Muscle layer of colon (tissue), 2 donors: Measurements from ENCODE around the gene MYL4.

ENCODE experiments used
- H3K27ac ChIP-seq: one replicate; pipeline ENCODE4 v1.7.0; 2013; ENCODE audit warnings: low read depth, mild to moderate bottlenecking, low read length, moderate library complexity
- H3K27me3 ChIP-seq, 2 donors: one replicate each; pipeline ENCODE4 v1.7.0; 2013; ENCODE audit warnings: low read length in 2 of 2, mild to moderate bottlenecking in 2 of 2; ENCODE audit not compliant: insufficient read depth in 2 of 2, control insufficient read depth in 1 of 2
- H3K36me3 ChIP-seq: one replicate; pipeline ENCODE4 v1.7.0; 2013; ENCODE audit warnings: mild to moderate bottlenecking, low read length; ENCODE audit not compliant: insufficient read depth
- H3K4me1 ChIP-seq: one replicate; pipeline ENCODE4 v1.7.0; 2013; ENCODE audit warnings: mild to moderate bottlenecking, low read length; ENCODE audit not compliant: insufficient read depth
- H3K4me3 ChIP-seq, 2 donors: one replicate each; pipeline ENCODE4 v1.7.0; 2013; ENCODE audit warnings: low read length in 2 of 2, low read depth in 1 of 2, mild to moderate bottlenecking in 1 of 2, moderate library complexity in 1 of 2
- H3K9ac ChIP-seq: one replicate; pipeline ENCODE4 v1.7.0; 2013; ENCODE audit warnings: low read length
- H3K9me3 ChIP-seq: one replicate; pipeline ENCODE4 v1.7.0; 2013; ENCODE audit warnings: mild to moderate bottlenecking, low read length
- donor health status: abdominal sarcoma.
- donor health status: Adenocarcinoma of cecum.

Gene MYL4

GRCh38 chr17:47197821-47198220, 11.3 kb upstream of the MYL4 start:
- H3K9ac ChIP-seq: no peak overlapping the region
- no peaks in the 10 kb centered on the region for H3K27me3 ChIP-seq
- no peaks in the 10 kb centered on the region for H3K36me3 ChIP-seq
- H3K27ac ChIP-seq: no peak overlapping the region
- no peaks in the 10 kb centered on the region for H3K9me3 ChIP-seq
- H3K4me3 ChIP-seq: no peak overlapping the region
- H3K4me1 ChIP-seq: no peaks in the 10 kb centered on the region

- Histone ChIP-seq H3K27me3 (no peaks in the 10 kb centered on the region), H3K27ac (no peak overlapping the region), H3K36me3 (no peaks in the 10 kb centered on the region), H3K4me3 (no peak overlapping the region), H3K9ac (no peak overlapping the region), H3K4me1 (peaks cover 10% of the 10 kb centered on the region), H3K9me3 (no peaks in the 10 kb centered on the region)
Measured at GRCh38 chr17:47199627-47200324, 9.4 kb upstream of the MYL4 start.

- H3K4me1 ChIP-seq: peaks cover 15% of the 10 kb centered on the region
- no peak overlapping the region for H3K9ac ChIP-seq
- H3K36me3 ChIP-seq: no peaks in the 10 kb centered on the region
- H3K27ac ChIP-seq: no peak overlapping the region
- H3K9me3 ChIP-seq: no peaks in the 10 kb centered on the region
- no peak overlapping the region for H3K4me3 ChIP-seq
- no peaks in the 10 kb centered on the region for H3K27me3 ChIP-seq
Measured at GRCh38 chr17:47200325-47200664, 8.9 kb upstream of the MYL4 start.

- Histone ChIP-seq H3K27ac (no peak overlapping the region), H3K9ac (no peak overlapping the region), H3K9me3 (no peaks in the 10 kb centered on the region), H3K36me3 (no peaks in the 10 kb centered on the region), H3K4me3 (no peak overlapping the region), H3K27me3 (no peaks in the 10 kb centered on the region), H3K4me1 (peaks cover 23% of the 10 kb centered on the region)
Measured at GRCh38 chr17:47201166-47201565, 8.0 kb upstream of the MYL4 start.

GRCh38 chr17:47203984-47204721, 5.0 kb upstream of the MYL4 start:
- Histone ChIP-seq H3K4me3 (no peak overlapping the region), H3K9me3 (no peaks in the 10 kb centered on the region), H3K36me3 (no peaks in the 10 kb centered on the region), H3K27ac (no peak overlapping the region), H3K9ac (no peak overlapping the region), H3K27me3 (no peaks in the 10 kb centered on the region), H3K4me1 (peaks cover 24% of the 10 kb centered on the region)

- no peak overlapping the region for H3K9ac ChIP-seq
- H3K4me1 ChIP-seq: peaks cover 24% of the 10 kb centered on the region
- H3K4me3 ChIP-seq: no peak overlapping the region
- H3K9me3 ChIP-seq: no peaks in the 10 kb centered on the region
- no peak overlapping the region for H3K27ac ChIP-seq
- H3K36me3 ChIP-seq: no peaks in the 10 kb centered on the region
- no peaks in the 10 kb centered on the region for H3K27me3 ChIP-seq
Measured at GRCh38 chr17:47204722-47205418, 4.3 kb upstream of the MYL4 start.

GRCh38 chr17:47205419-47205963, 3.7 kb upstream of the MYL4 start:
- H3K4me3 ChIP-seq: no peak overlapping the region

GRCh38 chr17:47207143-47208067, 1.7 kb upstream of the MYL4 start:
- Histone ChIP-seq H3K4me1 (peaks cover 24% of the 10 kb centered on the region), H3K4me3 (no peak overlapping the region), H3K9ac (no peak overlapping the region), H3K27ac (no peak overlapping the region), H3K27me3 (no peaks in the 10 kb centered on the region), H3K36me3 (no peaks in the 10 kb centered on the region), H3K9me3 (no peaks in the 10 kb centered on the region)

More at GRCh38 chr17:47205419-47205963, 3.7 kb upstream of the MYL4 start:
- Histone ChIP-seq H3K9ac (no peak overlapping the region), H3K4me1 (peaks cover 24% of the 10 kb centered on the region), H3K9me3 (no peaks in the 10 kb centered on the region), H3K36me3 (no peaks in the 10 kb centered on the region), H3K27me3 (no peaks in the 10 kb centered on the region), H3K27ac (peak overlapping the region; percentile 25)

GRCh38 chr17:47209499-47209898, 351 bp downstream of the MYL4 start:
- H3K27me3 ChIP-seq: no peaks in the 10 kb centered on the region
- peaks cover 18% of the 10 kb centered on the region for H3K4me1 ChIP-seq
- no peak overlapping the region for H3K9ac ChIP-seq
- H3K9me3 ChIP-seq: no peaks in the 10 kb centered on the region
- H3K27ac ChIP-seq: no peak overlapping the region
- H3K4me3 ChIP-seq: no peak overlapping the region
- no peaks in the 10 kb centered on the region for H3K36me3 ChIP-seq

GRCh38 chr17:47210105-47210504, 957 bp downstream of the MYL4 start:
- Histone ChIP-seq H3K9ac (no peak overlapping the region), H3K9me3 (no peaks in the 10 kb centered on the region), H3K4me1 (peaks cover 12% of the 10 kb centered on the region), H3K36me3 (no peaks in the 10 kb centered on the region), H3K27me3 (no peaks in the 10 kb centered on the region), H3K27ac (no peak overlapping the region), H3K4me3 (no peak overlapping the region)

GRCh38 chr17:47210779-47211178, 1.6 kb downstream of the MYL4 start:
- H3K4me1 ChIP-seq: peaks cover 5% of the 10 kb centered on the region
- no peaks in the 10 kb centered on the region for H3K27me3 ChIP-seq
- H3K27ac ChIP-seq: no peak overlapping the region
- no peaks in the 10 kb centered on the region for H3K36me3 ChIP-seq
- H3K4me3 ChIP-seq: no peak overlapping the region
- H3K9ac ChIP-seq: no peak overlapping the region
- H3K9me3 ChIP-seq: no peaks in the 10 kb centered on the region
